GM12865 (cell line): ENCODE data around the gene SHISAL2B.

Experiments used
- DNase-seq: peaks from one replicate; pipeline ENCODE4 v3.0.0; 2010; ENCODE audit warnings: low read depth
- H3K4me3 ChIP-seq: 2 replicates; pipeline ENCODE4 v1.5.1; 2011; ENCODE audit warnings: mild to moderate bottlenecking, low read depth, low read length, control low read depth
- TF ChIP-seq, protein P1 (sequence below): IDR thresholded peaks from 2 replicates; pipeline ENCODE4 v1.5.1; 2011; ENCODE audit warnings: low read length, control low read depth, low read depth, inconsistent platforms; ENCODE audit not compliant: insufficient read depth; ENCODE audit errors: missing control alignments

Gene SHISAL2B

DNA sequence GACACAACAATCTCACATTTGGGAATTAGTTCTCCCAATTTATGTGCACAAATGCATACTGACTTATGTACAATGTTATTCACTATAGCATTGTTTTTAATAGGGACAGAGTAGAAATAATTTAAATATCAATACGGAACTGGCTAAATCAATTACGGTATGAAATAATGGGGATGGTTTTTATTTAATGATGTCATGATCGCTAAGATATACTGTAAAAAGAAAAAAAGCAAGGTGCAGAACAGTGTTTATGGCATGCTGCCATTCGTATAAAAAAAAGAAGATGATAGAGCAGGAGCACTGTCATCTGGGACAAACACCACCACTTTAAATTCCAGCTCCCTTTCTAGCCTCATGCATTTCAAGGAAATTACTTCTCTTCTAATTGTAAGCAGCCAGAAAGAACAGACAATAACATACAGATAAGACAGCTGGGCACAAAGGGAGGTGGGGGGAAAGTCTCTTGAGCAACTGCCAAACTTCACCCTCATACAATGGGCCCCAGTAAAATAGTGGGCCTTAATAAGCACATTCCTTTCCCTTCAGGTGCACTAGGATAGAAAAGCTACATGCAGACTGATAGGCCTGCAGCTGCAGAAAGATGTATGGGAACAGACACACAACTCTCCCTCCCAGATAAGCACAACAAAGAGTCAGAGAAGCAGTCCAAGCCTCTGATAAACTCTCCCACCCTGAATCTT is 69.8 kb downstream of the SHISAL2B start:
- no peak overlapping the region for H3K4me3 ChIP-seq
- DNase-seq = no peak
- TF ChIP-seq, protein P1, sequence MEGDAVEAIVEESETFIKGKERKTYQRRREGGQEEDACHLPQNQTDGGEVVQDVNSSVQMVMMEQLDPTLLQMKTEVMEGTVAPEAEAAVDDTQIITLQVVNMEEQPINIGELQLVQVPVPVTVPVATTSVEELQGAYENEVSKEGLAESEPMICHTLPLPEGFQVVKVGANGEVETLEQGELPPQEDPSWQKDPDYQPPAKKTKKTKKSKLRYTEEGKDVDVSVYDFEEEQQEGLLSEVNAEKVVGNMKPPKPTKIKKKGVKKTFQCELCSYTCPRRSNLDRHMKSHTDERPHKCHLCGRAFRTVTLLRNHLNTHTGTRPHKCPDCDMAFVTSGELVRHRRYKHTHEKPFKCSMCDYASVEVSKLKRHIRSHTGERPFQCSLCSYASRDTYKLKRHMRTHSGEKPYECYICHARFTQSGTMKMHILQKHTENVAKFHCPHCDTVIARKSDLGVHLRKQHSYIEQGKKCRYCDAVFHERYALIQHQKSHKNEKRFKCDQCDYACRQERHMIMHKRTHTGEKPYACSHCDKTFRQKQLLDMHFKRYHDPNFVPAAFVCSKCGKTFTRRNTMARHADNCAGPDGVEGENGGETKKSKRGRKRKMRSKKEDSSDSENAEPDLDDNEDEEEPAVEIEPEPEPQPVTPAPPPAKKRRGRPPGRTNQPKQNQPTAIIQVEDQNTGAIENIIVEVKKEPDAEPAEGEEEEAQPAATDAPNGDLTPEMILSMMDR = no peak

DNA sequence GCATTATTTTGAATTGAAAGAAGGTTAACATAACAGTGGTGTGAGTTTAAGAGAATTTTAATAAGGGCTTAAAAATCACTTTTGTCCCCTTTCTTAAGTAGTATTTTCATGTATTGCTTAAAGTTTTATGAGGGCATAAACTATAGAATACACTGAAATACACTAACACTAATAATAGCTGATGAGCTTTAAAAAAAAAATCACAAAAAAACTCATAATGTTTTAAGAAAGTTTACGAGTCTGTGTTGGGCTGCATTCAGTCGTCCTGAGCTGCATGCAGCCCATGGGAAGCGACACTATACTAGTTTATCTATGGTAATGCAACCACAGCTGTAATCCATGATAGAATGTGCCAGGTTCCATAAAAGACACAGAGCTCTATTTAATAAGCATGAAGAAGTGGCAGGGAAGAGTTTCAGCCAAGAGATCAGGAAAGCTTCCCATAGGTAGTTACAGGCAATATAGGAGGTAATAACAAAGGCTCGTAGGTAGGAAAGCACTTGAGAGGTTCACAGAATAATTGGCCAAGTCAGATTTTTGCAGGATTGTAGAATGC is 73.7 kb downstream of the SHISAL2B start:
- TF ChIP-seq, protein P1 = no peak
- no peak for DNase-seq
- no peak overlapping the region for H3K4me3 ChIP-seq

DNA sequence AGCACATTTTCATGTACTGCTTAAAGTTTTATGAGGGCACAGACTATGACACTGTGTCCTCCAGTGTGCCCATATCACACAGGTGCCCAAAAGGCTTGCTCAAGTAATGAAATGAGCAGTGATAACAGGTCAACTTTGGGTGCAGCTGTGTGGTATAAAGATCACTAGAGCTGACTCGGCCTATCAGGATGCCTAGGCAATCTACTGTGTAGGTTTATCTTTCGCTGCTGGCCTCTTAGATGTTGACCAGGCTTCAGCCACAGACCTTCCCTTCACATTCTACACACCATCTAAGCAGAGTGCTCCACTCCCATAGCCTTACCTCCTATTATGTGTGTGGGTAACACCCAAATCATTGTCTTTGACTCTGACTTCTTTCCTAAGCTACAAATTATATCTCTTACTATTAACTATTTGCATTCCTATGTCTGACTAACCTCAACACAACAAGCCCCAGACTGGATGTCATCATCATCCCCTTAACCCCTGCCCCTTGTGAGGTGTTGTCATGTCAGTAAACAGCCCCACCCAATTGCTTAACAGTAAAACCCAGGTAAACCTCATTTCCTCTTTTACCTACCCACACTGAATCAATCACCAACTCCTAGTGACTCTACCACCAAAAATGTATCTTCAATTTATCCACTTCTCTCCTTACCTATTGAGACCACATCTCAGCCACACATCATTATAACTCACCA is 75.7 kb downstream of the SHISAL2B start:
- H3K4me3 ChIP-seq = no peak overlapping the region
- no peak for DNase-seq
- TF ChIP-seq, protein P1 = no peak

DNA sequence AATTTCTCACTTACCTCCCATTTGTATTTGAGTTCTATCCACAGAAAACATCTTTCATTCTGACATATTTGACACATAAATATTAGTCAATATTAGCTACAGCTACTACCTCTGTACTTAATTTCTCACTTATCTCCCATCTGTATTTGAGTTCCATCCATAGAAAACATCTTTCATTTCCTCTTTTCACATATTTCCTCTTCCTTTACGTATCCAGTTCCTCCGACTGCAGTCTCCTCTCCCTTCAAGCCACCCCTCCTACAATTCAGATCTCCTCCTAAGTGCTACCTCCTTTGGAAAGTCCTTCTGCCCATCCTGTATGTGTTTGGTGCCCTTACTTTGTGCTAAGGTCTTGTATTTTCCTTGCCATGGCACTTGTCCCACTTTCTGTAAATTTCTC is 76.6 kb downstream of the SHISAL2B start:
- TF ChIP-seq, protein P1 = no peak
- H3K4me3 ChIP-seq = peak overlapping the region; percentile 100
- DNase-seq = no peak
